Posterior vena cava (tissue), 2 donors: ENCODE data around the gene BAZ2B. TPM values are rescaled to one million over a fixed set of nuclear protein-coding genes. Genes with fewer than 3 reads are reported as not detected.
"Not testable (repeated sequence)": the region's sequence is repeated elsewhere in the genome, so short reads cannot be mapped to it uniquely, and the experiment has no call there.

Experiments
- DNase-seq: peaks from one replicate; pipeline ENCODE4 v3.0.0-alpha.2; 2020; ENCODE audit warnings: low spot score
- intact Hi-C, 2 donors: fragments of 100-400 bp; cut with DNase I; formaldehyde crosslinking; loops; one replicate each; pipeline versions ENCODE4 v1.14.1 to v1.14.2; 2022 to 2023
- total RNA-seq, 2 donors: library from RNA; stranded (reverse); fragmentation: NEBNext Ultra II Directional; extraction: Animal tissue kit (Norgen Biotek cat#: 25700); gene quantifications; one replicate each; pipeline ENCODE4 v1.2.1, GENCODE V29; 2021
- donor health status: DM: yes; HTN: yes; CAD: no.
- donor health status: DM: yes; HTN: yes; CAD: no.

The BAZ2B gene
- total RNA-seq, 2 donors from 2014 or later, result 63.2 to 66.7 TPM

- intact Hi-C loops, result no loop called here
- DNase-seq, result no peak
Measured at GRCh38 chr2:159380685-159381239, 235.6 kb downstream of the BAZ2B start.

GRCh38 chr2:159379181-159379580 is 237.2 kb downstream of the BAZ2B start:
- intact Hi-C loops, result no loop called here
- DNase-seq, result no peak

- no peak for DNase-seq
- intact Hi-C loops, result no loop called here
Measured at GRCh38 chr2:159375241-159375640, 241.1 kb downstream of the BAZ2B start.

- intact Hi-C loops, result no loop called here
- no peak for DNase-seq
Measured at GRCh38 chr2:159371506-159371905, 244.8 kb downstream of the BAZ2B start.

- no peak for DNase-seq
- intact Hi-C loops, result no loop called here
Measured at GRCh38 chr2:159366538-159366937, 249.8 kb downstream of the BAZ2B start.

- no peak for DNase-seq
- intact Hi-C loops, result no loop called here
Measured at GRCh38 chr2:159362816-159363251, 253.5 kb downstream of the BAZ2B start.

- intact Hi-C loops, result no loop called here
Measured at GRCh38 chr2:159362094-159362493, 254.3 kb downstream of the BAZ2B start.

GRCh38 chr2:159361603-159362002 is 254.7 kb downstream of the BAZ2B start:
- intact Hi-C loops, DNase-seq: not testable (repeated sequence)

More at GRCh38 chr2:159362094-159362493, 254.3 kb downstream of the BAZ2B start:
- DNase-seq, result no peak

- intact Hi-C loops, result no loop called here
- no peak for DNase-seq
Measured at GRCh38 chr2:159356053-159356554, 260.2 kb downstream of the BAZ2B start.

- no peak for DNase-seq
- intact Hi-C loops, result loop anchor here in 1 of 2 donors (5.0 kb wide), 1 partner anchor 885 kb away; no protein-coding TSS in a partner anchor
Measured at GRCh38 chr2:159351977-159352376, 264.4 kb downstream of the BAZ2B start.

- no peak for DNase-seq
- intact Hi-C loops, result loop anchor here in 1 of 2 donors (5.0 kb wide), 1 partner anchor 888 kb away; no protein-coding TSS in a partner anchor
Measured at GRCh38 chr2:159349674-159350299, 266.6 kb downstream of the BAZ2B start.

- intact Hi-C loops, result no loop called here
Measured at GRCh38 chr2:159326569-159327255, 289.6 kb downstream of the BAZ2B start.

GRCh38 chr2:159322419-159322818 is 293.9 kb downstream of the BAZ2B start:
- no peak for DNase-seq
- intact Hi-C loops, result no loop called here

More at GRCh38 chr2:159326569-159327255, 289.6 kb downstream of the BAZ2B start:
- DNase-seq, result no peak

GRCh38 chr2:159317392-159318088 is 298.8 kb downstream of the BAZ2B start:
- DNase-seq, result no peak
- intact Hi-C loops, result no loop called here

- DNase-seq, result no peak
- intact Hi-C loops, result no loop called here
Measured at GRCh38 chr2:159307942-159308341, 308.4 kb downstream of the BAZ2B start.

- DNase-seq, result no peak
- intact Hi-C loops, result no loop called here
Measured at GRCh38 chr2:159300586-159300985, 315.8 kb downstream of the BAZ2B start.

GRCh38 chr2:159298967-159299366 is 317.4 kb downstream of the BAZ2B start:
- intact Hi-C loops, result no loop called here
- DNase-seq, result no peak

GRCh38 chr2:159297042-159297707 is 319.2 kb downstream of the BAZ2B start:
- no peak for DNase-seq
- intact Hi-C loops, result no loop called here

- intact Hi-C loops, result no loop called here
- no peak for DNase-seq
Measured at GRCh38 chr2:159292157-159292556, 324.2 kb downstream of the BAZ2B start.
